ENCODE measurements around the gene CAPN5.

The CAPN5 gene

DNA sequence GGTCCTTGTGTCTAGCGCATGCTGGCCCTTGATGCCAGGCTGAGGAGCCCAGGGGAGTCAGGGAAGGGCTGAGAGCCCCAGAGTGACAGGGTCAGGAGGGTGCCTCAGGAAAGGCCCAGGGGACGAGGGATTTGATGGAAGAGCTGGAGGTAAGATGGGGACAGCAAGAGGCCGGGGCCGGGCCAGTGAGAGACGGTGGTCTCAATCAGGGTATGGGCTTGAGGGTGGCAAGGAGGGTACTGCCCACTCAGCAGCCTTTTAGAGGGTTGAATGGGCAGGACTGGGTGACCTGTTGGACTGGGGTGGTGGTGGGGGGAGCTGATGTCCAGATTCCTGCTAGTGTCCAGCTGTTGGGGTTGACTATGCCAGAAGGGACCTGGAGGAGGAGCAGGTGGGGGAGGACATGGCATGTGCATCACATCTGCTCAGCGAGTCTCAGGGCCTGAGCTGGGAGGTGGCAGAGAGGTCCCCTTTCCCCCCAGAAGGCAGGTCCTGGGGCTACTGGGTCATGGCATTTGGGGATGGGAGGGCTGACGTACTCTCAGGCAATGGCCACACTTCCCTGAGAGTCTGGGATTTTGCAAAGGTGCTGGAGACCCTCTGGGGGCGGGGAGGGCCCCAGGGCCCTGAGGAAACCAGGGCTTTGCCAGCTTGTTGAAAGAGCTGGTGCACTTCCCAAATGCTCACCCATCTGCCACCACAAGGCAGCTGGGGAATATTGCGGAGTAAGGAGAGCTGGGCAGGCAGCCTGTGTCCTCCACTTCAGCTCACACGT lies 79.7 kb downstream of the CAPN5 start:
- no peak for DNase-seq (ENCODE audit: extremely low read depth, insufficient read length)
- no peak overlapping the region for H3K4me3 ChIP-seq (replicated peaks; ENCODE audit: low read depth, low read length)
- no peaks in the 10 kb centered on the region; the same call in 1 of the 2 replicates for H3K27me3 ChIP-seq (replicated peaks; ENCODE audit: control insufficient read depth, insufficient read depth, low read length)
- H3K36me3 ChIP-seq (ENCODE audit: control insufficient read depth, insufficient read depth, low read length): no peaks in the 10 kb centered on the region
- TF ChIP-seq, protein P1, sequence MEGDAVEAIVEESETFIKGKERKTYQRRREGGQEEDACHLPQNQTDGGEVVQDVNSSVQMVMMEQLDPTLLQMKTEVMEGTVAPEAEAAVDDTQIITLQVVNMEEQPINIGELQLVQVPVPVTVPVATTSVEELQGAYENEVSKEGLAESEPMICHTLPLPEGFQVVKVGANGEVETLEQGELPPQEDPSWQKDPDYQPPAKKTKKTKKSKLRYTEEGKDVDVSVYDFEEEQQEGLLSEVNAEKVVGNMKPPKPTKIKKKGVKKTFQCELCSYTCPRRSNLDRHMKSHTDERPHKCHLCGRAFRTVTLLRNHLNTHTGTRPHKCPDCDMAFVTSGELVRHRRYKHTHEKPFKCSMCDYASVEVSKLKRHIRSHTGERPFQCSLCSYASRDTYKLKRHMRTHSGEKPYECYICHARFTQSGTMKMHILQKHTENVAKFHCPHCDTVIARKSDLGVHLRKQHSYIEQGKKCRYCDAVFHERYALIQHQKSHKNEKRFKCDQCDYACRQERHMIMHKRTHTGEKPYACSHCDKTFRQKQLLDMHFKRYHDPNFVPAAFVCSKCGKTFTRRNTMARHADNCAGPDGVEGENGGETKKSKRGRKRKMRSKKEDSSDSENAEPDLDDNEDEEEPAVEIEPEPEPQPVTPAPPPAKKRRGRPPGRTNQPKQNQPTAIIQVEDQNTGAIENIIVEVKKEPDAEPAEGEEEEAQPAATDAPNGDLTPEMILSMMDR (IDR thresholded peaks at IDR 0.05; ENCODE audit: insufficient read depth, low read length, poor library complexity, severe bottlenecking): no peak

DNA sequence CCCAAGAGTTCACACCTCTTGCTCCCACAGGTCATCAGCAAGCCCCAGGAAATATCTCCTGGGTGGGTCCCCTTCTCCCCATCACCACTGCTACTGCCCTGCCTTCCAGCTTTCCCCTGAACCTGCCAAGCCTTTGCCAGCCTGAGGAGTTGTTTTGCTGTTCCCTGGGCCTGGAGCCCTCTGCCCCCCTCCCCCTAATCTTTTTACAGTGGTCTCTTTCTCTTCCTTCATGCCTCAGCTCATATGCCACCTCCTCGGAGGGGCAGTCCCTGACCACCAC lies 80.2 kb downstream of the CAPN5 start:
- H3K27me3 ChIP-seq (replicated peaks; ENCODE audit: control insufficient read depth, insufficient read depth, low read length): no peaks in the 10 kb centered on the region; the same call in 1 of the 2 replicates
- no peak for DNase-seq (ENCODE audit: extremely low read depth, insufficient read length)
- TF ChIP-seq, protein P1 (IDR thresholded peaks at IDR 0.05; ENCODE audit: insufficient read depth, low read length, poor library complexity, severe bottlenecking): no peak
- H3K36me3 ChIP-seq (ENCODE audit: control insufficient read depth, insufficient read depth, low read length): no peaks in the 10 kb centered on the region
- H3K4me3 ChIP-seq (replicated peaks; ENCODE audit: low read depth, low read length): no peak overlapping the region

DNA sequence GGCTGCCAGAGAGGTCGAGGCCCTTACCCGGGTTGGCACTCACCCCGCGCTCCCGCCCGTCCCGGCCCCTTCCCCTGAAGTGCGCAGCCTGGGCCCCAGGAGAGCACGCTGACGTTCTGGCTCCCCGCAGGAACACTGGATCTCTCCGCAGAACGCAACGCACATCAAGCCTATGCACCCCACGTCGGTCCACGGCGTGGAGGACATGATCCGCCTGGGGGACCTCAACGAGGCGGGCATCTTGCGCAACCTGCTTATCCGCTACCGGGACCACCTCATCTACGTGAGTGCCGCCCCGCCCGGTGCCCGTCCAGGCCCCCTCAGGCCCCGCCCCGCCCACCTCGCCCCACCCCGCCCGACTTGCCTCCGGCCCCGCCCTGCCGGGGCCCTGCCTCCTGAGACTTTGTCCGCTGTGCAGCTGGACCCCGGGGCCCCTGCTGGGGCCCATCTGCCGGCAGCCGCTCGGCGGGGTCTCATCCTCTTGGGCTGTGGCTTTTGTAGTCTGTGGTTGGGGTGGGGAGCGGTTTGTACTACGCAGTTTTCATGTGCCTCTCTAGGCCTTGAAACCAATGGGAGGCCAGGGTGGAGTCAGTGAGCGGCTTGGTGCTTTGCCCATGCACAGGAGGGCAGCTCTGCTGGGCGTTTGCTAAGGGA lies 81.0 kb downstream of the CAPN5 start:
- TF ChIP-seq, protein P1 (IDR thresholded peaks at IDR 0.05; ENCODE audit: insufficient read depth, low read length, poor library complexity, severe bottlenecking): no peak
- DNase-seq (ENCODE audit: extremely low read depth, insufficient read length): no peak
- Histone ChIP-seq H3K36me3 (ENCODE audit: control insufficient read depth, insufficient read depth, low read length) (no peaks in the 10 kb centered on the region), H3K27me3 (replicated peaks; ENCODE audit: control insufficient read depth, insufficient read depth, low read length) (no peaks in the 10 kb centered on the region; the same call in 1 of the 2 replicates), H3K4me3 (replicated peaks; ENCODE audit: low read depth, low read length) (no peak overlapping the region)

DNA sequence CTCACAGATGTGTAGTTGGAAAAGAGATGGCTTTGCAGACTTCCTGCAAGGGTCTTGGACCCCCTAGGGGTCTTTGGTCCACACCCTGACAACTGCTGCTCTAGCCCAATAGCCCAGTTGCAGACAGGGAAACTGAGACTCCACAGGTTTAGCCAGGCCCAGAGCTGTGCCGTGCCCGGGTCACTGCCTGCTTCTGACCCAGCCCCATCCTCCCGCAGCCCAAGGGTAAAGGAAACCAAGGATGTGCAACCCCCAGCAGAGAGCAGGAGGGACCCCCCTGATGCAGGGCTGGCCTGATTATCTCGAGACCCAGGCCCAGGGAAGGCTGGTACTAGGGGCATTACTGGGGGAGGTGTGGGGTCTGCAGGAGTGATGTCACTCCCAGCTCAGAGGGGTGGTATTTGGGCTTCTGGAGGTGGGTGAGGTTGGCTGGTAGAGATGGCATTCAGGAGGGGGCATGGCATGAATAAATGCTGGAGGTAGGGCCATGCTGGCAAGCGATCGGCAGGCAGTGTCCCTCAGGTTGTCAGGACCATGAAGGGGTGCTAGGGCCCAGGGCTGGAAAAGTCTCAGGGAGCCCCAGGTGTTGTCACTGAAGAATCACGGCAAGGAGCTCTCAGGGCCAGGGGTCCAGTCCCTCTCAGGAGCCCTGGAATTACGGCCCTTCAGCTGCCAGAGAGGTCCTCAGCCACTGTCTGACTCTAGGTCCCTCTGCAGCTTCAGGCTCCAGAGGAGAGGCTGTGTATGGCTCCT lies 82.4 kb downstream of the CAPN5 start:
- no peaks in the 10 kb centered on the region; the same call in 1 of the 2 replicates for H3K27me3 ChIP-seq (replicated peaks; ENCODE audit: control insufficient read depth, insufficient read depth, low read length)
- TF ChIP-seq, protein P1 (IDR thresholded peaks at IDR 0.05; ENCODE audit: insufficient read depth, low read length, poor library complexity, severe bottlenecking): no peak
- no peaks in the 10 kb centered on the region for H3K36me3 ChIP-seq (ENCODE audit: control insufficient read depth, insufficient read depth, low read length)
- no peak overlapping the region for H3K4me3 ChIP-seq (replicated peaks; ENCODE audit: low read depth, low read length)
- DNase-seq (ENCODE audit: extremely low read depth, insufficient read length): no peak

DNA sequence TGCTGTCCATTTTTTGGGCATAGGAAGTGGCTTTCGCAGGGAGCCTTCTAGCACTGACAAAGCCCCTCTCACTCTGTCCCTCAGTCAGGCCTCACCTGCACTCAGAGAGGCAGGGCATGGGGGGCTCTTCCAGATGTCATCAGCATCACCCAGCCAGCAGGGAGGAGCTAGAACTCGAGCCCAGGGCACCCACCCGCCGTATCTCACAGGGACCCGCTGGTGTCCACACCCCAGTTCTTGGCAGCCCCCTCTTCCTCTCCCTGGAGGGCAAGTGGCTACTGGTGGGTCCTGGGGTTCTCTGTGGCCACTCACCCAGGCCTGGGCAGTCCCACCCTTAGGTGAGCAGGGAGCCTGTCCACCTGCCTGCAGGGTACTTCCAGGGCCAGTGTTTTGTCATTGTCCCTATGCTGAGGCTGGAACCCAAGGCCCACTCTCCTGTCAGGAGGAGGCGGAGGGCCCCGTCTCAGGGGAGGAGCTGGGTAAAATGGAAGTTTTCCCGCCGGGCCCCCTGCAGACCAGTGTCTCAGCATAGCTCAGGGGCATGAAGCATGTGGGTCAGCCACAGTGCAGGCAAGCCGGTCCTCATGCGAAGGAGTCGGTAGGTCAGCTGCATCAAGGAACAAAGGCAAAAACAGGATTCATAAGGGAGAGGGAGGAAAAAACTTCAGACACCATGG lies 83.1 kb downstream of the CAPN5 start:
- no peak for DNase-seq (ENCODE audit: extremely low read depth, insufficient read length)
- Histone ChIP-seq H3K27me3 (replicated peaks; ENCODE audit: control insufficient read depth, insufficient read depth, low read length) (no peaks in the 10 kb centered on the region; the same call in 1 of the 2 replicates), H3K36me3 (ENCODE audit: control insufficient read depth, insufficient read depth, low read length) (no peaks in the 10 kb centered on the region), H3K4me3 (replicated peaks; ENCODE audit: low read depth, low read length) (no peak overlapping the region)
- TF ChIP-seq, protein P1 (IDR thresholded peaks at IDR 0.05; ENCODE audit: insufficient read depth, low read length, poor library complexity, severe bottlenecking): no peak

All from GM06990 (cell line).